Right lobe of liver (tissue), 6 donors: ENCODE measurements around the gene CDH23. TPM values are rescaled to one million over a fixed set of nuclear protein-coding genes. Genes with fewer than 3 reads are reported as not detected.

Source experiments
- ATAC-seq, 4 donors: fragments of 200-7000 bp; cut with Tn5 transposase; one replicate each; pipeline ENCODE4 v1.9.1; 2020; ENCODE audit warnings: mild to moderate bottlenecking in 4 of 4, moderate library complexity in 4 of 4
- DNase-seq, 3 donors: peaks; one replicate each; pipeline ENCODE4 v3.0.0-alpha.2; 2020
- H3K27ac ChIP-seq, 3 donors: fragments of 200-600 bp; one replicate each; pipeline ENCODE4 v1.8.0; 2022
- H3K27me3 ChIP-seq, 2 donors: fragments of 200-600 bp; one replicate each; pipeline ENCODE4 v1.8.0; 2022
- H3K36me3 ChIP-seq, 4 donors: fragments of 200-600 bp; sonication (generic) in 1 of 4; one replicate each; pipeline versions ENCODE4 v1.5.1 to v1.8.0; 2017 to 2022; ENCODE audit warnings: control low read depth in 1 of 4
- H3K4me1 ChIP-seq, 4 donors: fragments of 200-600 bp; sonication (generic) in 1 of 4; one replicate each; pipeline versions ENCODE4 v1.5.1 to v1.8.0; 2017 to 2022; ENCODE audit warnings: control low read depth in 1 of 4
- H3K4me3 ChIP-seq, 3 donors: fragments of 200-600 bp; one replicate each; pipeline ENCODE4 v1.8.0; 2022
- H3K9me3 ChIP-seq, 4 donors: fragments of 200-600 bp; sonication (generic) in 1 of 4; one replicate each; pipeline versions ENCODE4 v1.5.1 to v1.8.0; 2017 to 2022; ENCODE audit warnings: control low read depth in 1 of 4
- CTCF ChIP-seq, 4 donors: fragments of 200-600 bp in 3 of 4; fragments of 450-650 bp in 1 of 4; IDR thresholded peaks; one replicate each; pipeline versions ENCODE4 v1.5.1 to v1.8.0; 2016 to 2022; ENCODE audit warnings: antibody characterized with exemption in 4 of 4, mild to moderate bottlenecking in 2 of 4
- POLR2A ChIP-seq: fragments of 450-650 bp; IDR thresholded peaks from one replicate; pipeline ENCODE4 v1.6.1; 2017; ENCODE audit warnings: antibody characterized with exemption, mild to moderate bottlenecking
- WGBS: methylation state at CpG from one replicate; pipeline ENCODE4 v1.1.6; 2018; ENCODE audit warnings: low coverage, low lambda C conversion rate; ENCODE audit not compliant: insufficient coverage; ENCODE audit errors: missing lambda C conversion rate; 5-methylcytosine and 5-hydroxymethylcytosine counted together
- intact Hi-C, 2 donors: fragments of 100-400 bp; cut with DNase I; formaldehyde crosslinking; loops; one replicate each; pipeline versions ENCODE4 v1.11.2 to v1.14.1; 2022
- total RNA-seq, 6 experiments: library from RNA; depleted of rRNA in 2 of 6; stranded (reverse); fragments of >200 nt in 2 of 6; fragmentation: NEBNext Ultra II Directional in 3 of 6; extraction: Animal tissue kit (Norgen Biotek cat#: 25700) in 3 of 6; gene quantifications; one replicate each; pipeline versions ENCODE4 v1.1.0 to v1.2.4, GENCODE V29; 2016 to 2023
- donor health status: DM: no; HTN: yes; CAD: no.
- donor health status: DM: no; HTN: no; CAD: no.
- donor health status: DM: no; HTN: no; CAD: no.
- donor health status: DM: no; HTN: yes; CAD: no.
- donor health status: DM: no; HTN: yes; CAD: no.

The CDH23 gene
- total RNA-seq, 6 experiments from 2014 or later, result 3.3 to 19.7 (median 6.3) TPM

DNA sequence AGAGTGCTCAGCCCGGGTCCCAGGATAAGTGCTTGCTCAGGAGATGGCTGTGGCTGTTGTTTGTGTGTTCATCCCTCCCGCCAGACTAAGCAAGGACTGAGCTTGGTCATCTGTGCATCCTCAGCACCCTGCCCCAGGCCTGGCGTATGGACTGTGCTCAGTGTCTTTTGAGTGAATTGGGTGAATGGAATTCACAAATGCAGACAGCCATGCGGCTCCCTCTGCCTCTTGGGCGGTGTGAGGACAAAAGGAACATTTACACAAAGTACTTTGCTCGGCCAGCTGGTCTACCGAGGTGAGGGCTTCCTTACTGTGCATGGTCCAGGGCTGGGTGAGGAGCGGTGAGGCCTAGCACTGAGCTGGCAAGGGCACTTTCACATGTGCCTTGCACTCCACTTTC, 120.2 kb downstream of the CDH23 start:
- Histone ChIP-seq H3K9me3 (no peaks in the 10 kb centered on the region), H3K36me3 (no peaks in the 10 kb centered on the region), H3K27me3 (no peaks in the 10 kb centered on the region), H3K4me3 (no peak overlapping the region), H3K4me1 (no peaks in the 10 kb centered on the region), H3K27ac (no peak overlapping the region)
- peak in 1 of 4 donors; percentile 22 for ATAC-seq
- intact Hi-C loops, result no loop called here
- TF ChIP-seq CTCF (IDR thresholded peaks at IDR 0.05) (no peak), POLR2A (no peak)
- DNase-seq, result no peak
- WGBS, result 50% methylated on average over 1 of the region's 8 CpGs

DNA sequence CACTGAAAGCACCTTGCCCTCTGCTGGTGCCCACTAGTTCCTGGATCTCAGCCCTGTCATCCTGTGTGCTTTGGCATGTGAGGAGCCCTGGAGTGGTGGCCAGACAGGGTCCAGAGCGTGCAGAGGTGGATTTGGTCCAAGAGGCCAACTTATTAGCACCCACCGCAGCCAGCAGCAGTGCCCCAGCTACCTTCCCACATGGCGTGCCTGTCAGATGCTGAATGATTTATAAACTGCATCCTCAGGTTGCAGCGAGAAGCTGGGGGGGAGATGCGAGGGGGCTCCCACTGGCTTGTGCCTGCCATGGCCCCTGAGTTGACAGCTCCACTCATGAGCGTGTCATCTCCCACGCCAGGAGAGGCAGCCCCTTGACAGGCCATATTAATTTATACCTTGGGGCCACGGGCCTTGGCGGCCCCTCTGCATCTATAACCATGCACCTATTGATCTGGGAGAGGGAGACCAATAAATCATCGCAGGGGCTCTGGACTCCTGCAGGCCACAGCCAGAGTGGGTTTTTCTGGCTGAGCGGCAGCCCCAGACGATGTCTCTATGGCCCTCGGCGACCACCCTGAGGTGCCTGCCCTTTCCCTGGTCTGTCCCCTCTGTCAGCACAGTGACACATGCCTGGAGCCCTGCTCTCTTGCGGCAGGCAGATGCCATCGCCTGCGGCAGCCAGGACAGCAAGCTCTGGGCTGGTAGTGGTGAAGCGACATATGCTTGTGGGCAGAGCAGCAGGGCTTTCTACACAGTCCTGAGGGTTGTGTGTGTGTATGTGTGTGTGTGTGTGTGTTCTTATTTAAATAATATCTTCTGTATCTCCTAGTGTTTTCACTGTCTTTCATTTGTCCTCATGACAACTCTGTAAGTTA, 120.8 kb downstream of the CDH23 start:
- ATAC-seq (no peak), DNase-seq (no peak)
- no peaks in the 10 kb centered on the region for H3K36me3 ChIP-seq
- intact Hi-C loops, result no loop called here
- no peak overlapping the region for H3K4me3 ChIP-seq
- H3K27ac ChIP-seq, result no peak overlapping the region
- no peaks in the 10 kb centered on the region for H3K9me3 ChIP-seq
- 96% methylated on average over 5 of the region's 18 CpGs for WGBS
- H3K27me3 ChIP-seq, result no peaks in the 10 kb centered on the region
- TF ChIP-seq CTCF (IDR thresholded peaks at IDR 0.05) (no peak), POLR2A (no peak)
- no peaks in the 10 kb centered on the region for H3K4me1 ChIP-seq

- Histone ChIP-seq H3K4me1 (no peaks in the 10 kb centered on the region), H3K36me3 (no peaks in the 10 kb centered on the region), H3K27me3 (no peaks in the 10 kb centered on the region), H3K27ac (no peak overlapping the region), H3K9me3 (no peaks in the 10 kb centered on the region), H3K4me3 (no peak overlapping the region)
- ATAC-seq, result no peak
- DNase-seq, result no peak
- intact Hi-C loops, result no loop called here
- 81% methylated on average over 5 of the region's 8 CpGs for WGBS
- TF ChIP-seq POLR2A (no peak), CTCF (IDR thresholded peaks at IDR 0.05) (no peak)
Observed at GRCh38 chr10:71520042-71520441, 123.3 kb downstream of the CDH23 start.

GRCh38 chr10:71521504-71522441, 125.1 kb downstream of the CDH23 start:
- intact Hi-C loops, result no loop called here
- ATAC-seq (no peak), DNase-seq (no peak)
- 79% methylated on average over 12 of the region's 14 CpGs for WGBS
- no peaks in the 10 kb centered on the region for H3K4me1 ChIP-seq
- no peak overlapping the region for H3K27ac ChIP-seq
- H3K27me3 ChIP-seq, result no peaks in the 10 kb centered on the region
- no peaks in the 10 kb centered on the region for H3K36me3 ChIP-seq
- TF ChIP-seq CTCF (IDR thresholded peaks at IDR 0.05), result no peak
- no peak for TF ChIP-seq POLR2A
- H3K4me3 ChIP-seq, result no peak overlapping the region
- no peaks in the 10 kb centered on the region for H3K9me3 ChIP-seq
